Skin of body (tissue), 2 donors: ENCODE results near the gene IL17B. TPM values are rescaled to one million over a fixed set of nuclear protein-coding genes. Genes with fewer than 3 reads are reported as not detected.

Source experiments
- DNase-seq: peaks from one replicate; lab custom pipeline; 2025; lab: John Stamatoyannopoulos, UW
- total RNA-seq: library from RNA; depleted of rRNA; stranded (reverse); fragments of >200 nt; gene quantifications from one replicate; pipeline ENCODE4 v1.2.3, GENCODE V29; 2014

IL17B gene
- total RNA-seq, 1 donor from 2014 or later: 5.6 TPM

- DNase-seq: no peak
These were observed 36.2 kb upstream of the IL17B start for GRCh38 chr5:149415066-149415967.

DNA sequence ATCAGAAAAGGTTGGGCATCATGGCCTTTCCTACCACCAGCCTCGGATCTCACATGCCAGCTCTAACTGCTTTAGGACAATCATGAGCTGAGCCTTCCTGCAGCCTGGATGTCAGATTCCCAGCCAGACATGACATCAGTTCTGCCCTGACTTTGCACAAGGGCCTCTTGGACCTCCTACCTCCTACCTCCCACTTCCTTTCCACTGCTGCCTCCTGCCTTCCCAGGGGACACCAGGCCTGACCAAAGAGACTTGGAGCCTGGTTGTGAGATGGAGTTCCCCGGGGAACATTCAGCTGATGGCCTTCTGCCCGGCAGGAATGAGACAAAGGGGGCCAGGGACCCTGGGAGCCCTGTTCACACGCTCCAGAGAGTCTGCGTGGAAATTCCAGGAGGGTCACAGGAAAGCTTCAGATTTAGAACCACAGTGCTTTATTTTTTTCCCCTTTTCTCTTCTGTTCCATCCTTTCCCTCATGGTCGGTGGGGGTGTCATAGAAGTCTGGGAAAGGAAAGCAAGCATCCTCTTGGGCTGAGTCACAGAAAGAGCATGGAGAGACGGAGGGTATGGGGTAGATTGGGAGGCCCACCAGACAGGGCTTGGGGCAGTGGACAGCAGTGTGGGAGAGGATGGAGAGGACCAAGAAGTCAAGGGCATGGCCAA is 35.4 kb upstream of the IL17B start:
- peak; percentile 6 for DNase-seq

DNA sequence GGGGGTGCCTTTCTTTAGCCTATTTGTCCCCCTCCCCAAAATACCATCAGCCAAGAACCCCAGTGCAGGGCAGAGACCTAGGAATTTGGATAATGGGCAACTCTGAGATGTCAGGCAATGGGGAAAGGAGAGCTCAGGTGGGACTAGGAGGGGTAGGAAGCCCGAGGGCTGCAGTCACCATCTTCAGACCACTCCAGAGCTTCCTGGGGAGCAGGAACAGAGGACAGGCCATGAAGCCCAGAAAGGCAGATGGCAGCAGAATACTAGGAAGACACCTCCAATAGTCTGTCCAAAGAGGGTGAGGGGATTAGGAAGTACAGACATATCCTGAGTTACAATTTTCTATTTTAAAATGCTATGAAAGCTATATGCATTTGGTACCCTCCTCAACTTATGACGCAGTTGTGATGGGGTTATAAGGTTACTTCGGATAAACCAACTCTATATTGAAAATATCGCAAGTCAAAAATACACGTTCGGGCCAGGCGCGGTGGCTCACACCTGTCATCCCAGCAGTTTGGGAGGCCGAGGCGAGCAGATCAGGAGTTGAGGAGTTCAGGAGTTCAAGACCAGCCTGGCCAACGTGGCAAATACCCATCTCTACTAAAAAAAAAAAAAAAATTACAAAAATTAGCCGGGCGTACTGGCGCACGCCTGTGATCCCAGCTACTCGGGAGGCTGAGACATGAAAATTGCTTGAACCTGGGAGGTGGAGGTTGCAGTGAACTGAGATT is 34.6 kb upstream of the IL17B start:
- DNase-seq: no peak

DNA sequence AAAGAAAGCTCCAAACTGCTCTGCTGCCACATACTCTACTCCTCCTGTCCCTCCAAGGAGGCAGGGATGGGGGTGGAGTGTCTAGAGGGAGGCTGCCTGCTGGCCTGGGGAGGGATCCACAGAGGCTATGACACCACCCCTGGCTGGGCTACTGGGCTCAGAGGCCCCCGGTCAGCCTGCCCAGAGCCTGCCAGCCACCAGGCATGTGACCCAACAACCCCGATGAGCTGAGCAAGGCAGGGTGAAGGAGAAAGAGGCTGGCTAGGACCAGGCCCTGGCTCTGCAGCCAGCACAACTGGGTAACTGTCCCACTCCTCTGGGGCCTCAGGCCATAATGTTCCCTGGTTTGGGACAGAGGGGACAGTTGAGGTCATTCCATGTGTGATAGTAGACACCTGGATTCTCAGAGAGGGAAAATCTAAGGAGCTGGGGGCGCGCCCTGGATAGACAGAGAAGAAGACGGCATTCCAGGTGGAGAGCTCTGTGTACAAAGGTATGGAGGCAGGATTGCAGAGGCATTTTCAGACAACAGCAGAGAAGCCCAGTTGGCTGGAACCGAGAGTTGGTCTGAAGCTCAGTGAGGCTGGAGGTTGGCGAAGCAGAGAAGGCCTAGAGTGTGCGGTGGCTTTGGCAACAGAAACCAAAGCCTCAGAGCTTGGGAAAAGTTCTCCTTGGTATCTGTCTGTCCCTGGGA is 33.8 kb upstream of the IL17B start:
- DNase-seq: no peak

- no peak for DNase-seq
These were observed 32.8 kb upstream of the IL17B start for GRCh38 chr5:149411738-149412519.

GRCh38 chr5:149410721-149411432 is 31.8 kb upstream of the IL17B start:
- DNase-seq: no peak

GRCh38 chr5:149410071-149410470 is 31.0 kb upstream of the IL17B start:
- DNase-seq: no peak

DNA sequence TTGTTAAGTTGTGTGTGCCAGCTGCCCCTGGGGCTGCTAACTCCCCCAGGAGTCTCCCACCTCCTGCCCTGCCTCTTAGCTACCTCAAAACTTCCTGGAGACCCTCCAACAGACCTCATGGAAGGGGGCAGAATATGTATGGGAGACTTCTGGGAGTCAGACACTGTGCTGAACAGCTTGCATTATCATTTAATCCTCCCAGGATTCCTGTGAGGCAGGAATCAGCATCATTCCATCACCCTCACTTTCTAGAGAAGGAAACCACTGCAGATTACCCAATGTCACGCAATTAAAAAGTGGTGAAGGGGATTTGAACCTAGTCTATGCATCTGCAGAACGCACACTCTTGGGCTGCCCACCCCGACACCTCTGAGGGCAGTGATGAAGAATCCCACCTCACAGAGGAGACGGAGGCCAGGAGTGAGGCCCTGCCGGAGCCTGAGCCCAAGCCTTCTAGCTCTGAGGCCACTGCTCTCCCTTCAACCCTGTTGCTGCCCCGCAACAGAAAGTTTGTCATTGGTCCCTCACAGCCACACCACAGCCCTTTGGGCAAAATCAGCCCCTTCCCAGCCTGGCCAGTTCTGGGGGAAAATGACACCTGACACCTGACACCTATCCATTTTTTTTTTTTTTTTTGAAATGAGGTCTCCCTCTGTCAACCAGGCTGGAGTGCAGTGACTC is 30.3 kb upstream of the IL17B start:
- DNase-seq: no peak

- DNase-seq: no peak
These were observed 29.4 kb upstream of the IL17B start for GRCh38 chr5:149408252-149409099.

DNA sequence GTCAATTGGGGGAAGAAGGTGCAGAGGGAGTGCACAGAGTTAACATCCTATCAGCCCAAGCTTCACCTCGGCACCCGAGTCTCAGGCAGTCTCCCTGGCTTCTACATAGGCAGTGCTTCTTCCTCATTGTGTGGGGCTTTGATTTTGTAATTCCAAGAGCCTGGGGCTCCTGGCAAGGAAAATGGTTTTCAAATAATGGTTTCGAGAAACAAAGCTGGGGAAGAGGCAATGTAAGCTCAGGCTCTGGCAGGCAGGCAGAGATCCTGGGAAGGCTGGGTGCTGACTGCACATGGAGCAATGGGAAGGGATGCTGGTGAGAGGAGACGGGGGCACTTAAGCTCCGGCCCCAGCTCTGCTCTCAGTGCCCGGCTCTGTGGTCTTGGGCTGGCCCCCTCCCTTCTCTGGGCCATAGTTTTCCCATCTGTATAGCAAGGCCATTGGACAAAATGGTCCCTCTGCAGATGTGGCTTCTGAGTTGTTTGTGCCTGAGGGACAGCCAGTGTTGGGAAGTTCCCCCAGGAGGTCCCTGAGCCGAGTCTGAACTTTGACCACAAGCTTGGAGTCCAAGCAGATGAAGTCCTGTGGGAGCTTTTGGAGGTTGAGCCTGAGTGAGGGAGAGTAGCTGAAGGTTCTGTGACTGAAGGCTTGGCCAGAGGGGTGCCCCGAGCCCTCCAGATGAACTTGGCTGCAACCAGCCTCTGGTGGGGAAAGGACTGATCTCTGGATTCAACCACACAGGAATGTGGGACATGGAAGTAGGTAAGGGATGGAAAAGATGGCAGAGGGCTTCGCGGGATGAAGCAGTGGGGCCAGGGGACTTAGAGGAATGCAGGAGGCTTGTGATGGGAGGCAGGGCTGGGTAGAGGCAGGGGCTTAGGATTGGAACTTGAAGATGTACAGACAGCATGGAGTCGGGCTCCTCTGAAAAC is 28.5 kb upstream of the IL17B start:
- DNase-seq: no peak

- no peak for DNase-seq
These were observed 27.9 kb upstream of the IL17B start for GRCh38 chr5:149406979-149407306.

DNA sequence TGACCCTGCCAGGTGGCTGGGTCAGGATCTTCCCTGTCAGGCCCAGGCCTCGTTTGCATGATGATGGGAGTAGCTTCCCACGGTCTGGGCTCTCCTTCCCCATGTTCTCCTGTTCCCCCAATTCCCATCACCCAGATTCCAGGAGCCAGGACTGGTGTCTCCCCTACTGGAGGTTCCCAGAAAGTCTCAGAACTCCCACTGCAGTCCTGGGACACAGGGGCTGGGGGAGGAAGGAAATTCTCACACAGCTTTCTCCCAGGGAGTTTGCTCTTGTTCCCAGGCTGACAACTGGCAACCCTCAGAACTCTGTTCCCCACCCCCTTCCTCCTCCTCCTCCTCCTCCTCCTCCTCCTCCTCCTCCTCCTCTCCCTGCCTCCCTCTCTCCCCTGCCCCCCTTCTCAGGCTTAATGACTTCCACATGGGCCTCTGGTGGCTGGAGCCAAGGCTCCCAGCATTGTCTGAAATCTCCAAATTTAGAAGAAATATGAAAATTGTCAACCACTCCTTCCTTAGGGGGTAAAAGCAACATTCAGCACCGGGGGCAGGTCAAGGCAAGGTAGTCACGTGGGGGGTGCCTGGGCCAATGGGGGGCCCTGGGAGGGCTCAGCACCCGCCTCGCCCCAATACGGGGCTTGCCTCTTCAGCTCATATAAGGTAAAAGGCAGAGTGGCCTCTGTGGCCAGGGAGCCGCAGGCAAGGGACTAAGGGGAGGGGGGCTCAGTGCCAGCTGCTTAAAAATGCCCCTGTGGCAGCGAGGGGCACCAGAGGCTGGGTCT is 27.3 kb upstream of the IL17B start:
- peak; percentile 90 for DNase-seq

DNA sequence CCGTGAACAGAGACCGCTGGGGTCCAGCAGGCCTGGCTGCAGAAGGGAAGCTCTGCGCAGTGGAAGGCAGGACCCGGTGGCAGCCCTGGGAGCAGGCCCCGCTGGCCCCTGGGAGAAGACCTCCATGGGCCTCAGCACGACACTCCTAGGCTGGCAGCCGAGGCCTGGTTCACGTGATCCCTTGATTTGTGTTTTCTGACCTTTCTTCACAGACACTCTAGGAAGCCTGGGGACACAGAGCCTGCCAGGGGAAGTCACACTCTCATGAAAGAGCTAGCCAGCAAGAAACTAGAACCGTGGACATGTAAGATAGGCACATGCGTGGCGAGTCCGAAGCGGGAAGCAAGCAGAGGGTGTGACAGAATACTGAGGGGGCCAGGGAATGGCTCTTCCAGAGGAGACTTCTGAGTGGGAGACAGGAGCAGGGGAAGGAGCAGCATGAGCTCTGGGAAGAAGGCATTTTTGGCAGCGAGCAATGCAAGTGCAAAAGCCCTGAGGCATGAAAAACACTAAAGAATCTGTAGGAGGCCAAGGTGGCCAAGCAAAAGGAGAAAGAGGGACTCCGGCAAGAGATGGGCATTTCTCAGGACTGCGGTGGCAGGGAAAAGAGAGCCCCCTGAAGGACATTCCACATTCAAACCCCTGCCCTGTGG is 26.6 kb upstream of the IL17B start:
- DNase-seq: no peak

- no peak for DNase-seq
These were observed 25.9 kb upstream of the IL17B start for GRCh38 chr5:149404746-149405549.
